22Rv1 (cell line): ENCODE data around the gene UBE2O.

Experiments
- ZFX ChIP-seq: fragments of 450-650 bp; IDR thresholded peaks from 2 replicates; pipeline ENCODE4 v1.6.1; 2017; ENCODE audit warnings: antibody characterized with exemption, borderline replicate concordance
- TF ChIP-seq, protein P1 (sequence below): fragments of 450-650 bp; IDR thresholded peaks from 2 replicates; pipeline ENCODE4 v1.5.1; 2017; ENCODE audit warnings: mild to moderate bottlenecking

DNA sequence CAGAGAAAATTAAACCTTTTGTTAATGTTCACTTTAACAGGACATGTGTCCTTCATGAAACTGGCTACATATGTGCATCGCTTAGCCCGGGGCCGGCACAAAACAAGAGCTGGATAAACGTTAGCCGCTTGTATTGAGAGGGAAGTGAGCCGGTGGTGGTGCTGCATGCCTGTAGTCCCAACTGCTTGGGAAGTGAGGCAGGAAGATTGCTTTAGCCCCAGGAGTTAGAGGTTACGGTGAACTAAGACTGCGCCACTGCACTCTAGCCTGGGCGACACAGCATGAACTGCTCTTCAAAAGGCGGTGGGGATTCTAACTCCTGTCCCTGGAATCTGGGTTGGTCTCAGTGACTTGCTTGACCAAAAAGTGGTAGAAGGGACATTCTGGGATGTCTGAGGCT, 83.6 kb downstream of the UBE2O start:
- TF ChIP-seq, protein P1, sequence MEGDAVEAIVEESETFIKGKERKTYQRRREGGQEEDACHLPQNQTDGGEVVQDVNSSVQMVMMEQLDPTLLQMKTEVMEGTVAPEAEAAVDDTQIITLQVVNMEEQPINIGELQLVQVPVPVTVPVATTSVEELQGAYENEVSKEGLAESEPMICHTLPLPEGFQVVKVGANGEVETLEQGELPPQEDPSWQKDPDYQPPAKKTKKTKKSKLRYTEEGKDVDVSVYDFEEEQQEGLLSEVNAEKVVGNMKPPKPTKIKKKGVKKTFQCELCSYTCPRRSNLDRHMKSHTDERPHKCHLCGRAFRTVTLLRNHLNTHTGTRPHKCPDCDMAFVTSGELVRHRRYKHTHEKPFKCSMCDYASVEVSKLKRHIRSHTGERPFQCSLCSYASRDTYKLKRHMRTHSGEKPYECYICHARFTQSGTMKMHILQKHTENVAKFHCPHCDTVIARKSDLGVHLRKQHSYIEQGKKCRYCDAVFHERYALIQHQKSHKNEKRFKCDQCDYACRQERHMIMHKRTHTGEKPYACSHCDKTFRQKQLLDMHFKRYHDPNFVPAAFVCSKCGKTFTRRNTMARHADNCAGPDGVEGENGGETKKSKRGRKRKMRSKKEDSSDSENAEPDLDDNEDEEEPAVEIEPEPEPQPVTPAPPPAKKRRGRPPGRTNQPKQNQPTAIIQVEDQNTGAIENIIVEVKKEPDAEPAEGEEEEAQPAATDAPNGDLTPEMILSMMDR: no peak
- no peak for TF ChIP-seq ZFX
